ENCODE data around the gene TXNDC11. TPM values are rescaled to one million over a fixed set of nuclear protein-coding genes. Genes with fewer than 3 reads are reported as not detected.
"Not testable (repeated sequence)": the region's sequence is repeated elsewhere in the genome, so short reads cannot be mapped to it uniquely, and the experiment has no call there.

TXNDC11 gene, protein sequence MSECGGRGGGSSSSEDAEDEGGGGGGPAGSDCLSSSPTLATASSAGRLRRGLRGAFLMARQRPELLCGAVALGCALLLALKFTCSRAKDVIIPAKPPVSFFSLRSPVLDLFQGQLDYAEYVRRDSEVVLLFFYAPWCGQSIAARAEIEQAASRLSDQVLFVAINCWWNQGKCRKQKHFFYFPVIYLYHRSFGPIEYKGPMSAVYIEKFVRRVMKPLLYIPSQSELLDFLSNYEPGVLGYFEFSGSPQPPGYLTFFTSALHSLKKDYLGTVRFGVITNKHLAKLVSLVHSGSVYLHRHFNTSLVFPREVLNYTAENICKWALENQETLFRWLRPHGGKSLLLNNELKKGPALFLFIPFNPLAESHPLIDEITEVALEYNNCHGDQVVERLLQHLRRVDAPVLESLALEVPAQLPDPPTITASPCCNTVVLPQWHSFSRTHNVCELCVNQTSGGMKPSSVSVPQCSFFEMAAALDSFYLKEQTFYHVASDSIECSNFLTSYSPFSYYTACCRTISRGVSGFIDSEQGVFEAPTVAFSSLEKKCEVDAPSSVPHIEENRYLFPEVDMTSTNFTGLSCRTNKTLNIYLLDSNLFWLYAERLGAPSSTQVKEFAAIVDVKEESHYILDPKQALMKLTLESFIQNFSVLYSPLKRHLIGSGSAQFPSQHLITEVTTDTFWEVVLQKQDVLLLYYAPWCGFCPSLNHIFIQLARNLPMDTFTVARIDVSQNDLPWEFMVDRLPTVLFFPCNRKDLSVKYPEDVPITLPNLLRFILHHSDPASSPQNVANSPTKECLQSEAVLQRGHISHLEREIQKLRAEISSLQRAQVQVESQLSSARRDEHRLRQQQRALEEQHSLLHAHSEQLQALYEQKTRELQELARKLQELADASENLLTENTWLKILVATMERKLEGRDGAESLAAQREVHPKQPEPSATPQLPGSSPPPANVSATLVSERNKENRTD
- total RNA-seq: 100 to 1,000 TPM in 5 of 6 donors, 10 to 100 TPM in 1; 81.2 to 148 (median 117) TPM

- ATAC-seq (ENCODE audit: low FRiP score in 2 of 2) (peak; percentile 98 to 99), DNase-seq (peak; percentile 99 to 100)
- H3K27me3 ChIP-seq: no peaks in the 10 kb centered on the region
- peaks cover 34 to 46% (median 42%) of the 10 kb centered on the region in 4 donors for H3K4me1 ChIP-seq
- 0% methylated on average over 10 to 29 of the region's 96 CpGs for WGBS, 2 donors
- peak within 1 kb of the TSS; percentile 99 for H3K27ac ChIP-seq
- H3K36me3 ChIP-seq: peaks cover 0 to 10% (median 0%) of the 10 kb centered on the region in 4 donors
- no peaks in the 10 kb centered on the region for H3K9me3 ChIP-seq
- H3K4me3 ChIP-seq: peak within 1 kb of the TSS; percentile 78 to 93 (median 86)
- peak in 1 of 4 donors; percentile 92 for TF ChIP-seq EP300 (IDR thresholded peaks at IDR 0.05)
- peak; percentile 83 to 100 (median 99) for TF ChIP-seq POLR2A (IDR thresholded peaks at IDR 0.05)
- TF ChIP-seq POLR2AphosphoS5 (IDR thresholded peaks at IDR 0.05): peak; percentile 92 to 94
- peak in 1 of 6 experiments; percentile 20 for TF ChIP-seq CTCF (IDR thresholded peaks at IDR 0.05)
These were observed at the start of gene TXNDC11 for GRCh38 chr16:11742536-11743307. Gene TXNDC11 (minus strand): TSS chr16:11742857. CDS start chr16:11742730, 127 bp downstream.

DNA sequence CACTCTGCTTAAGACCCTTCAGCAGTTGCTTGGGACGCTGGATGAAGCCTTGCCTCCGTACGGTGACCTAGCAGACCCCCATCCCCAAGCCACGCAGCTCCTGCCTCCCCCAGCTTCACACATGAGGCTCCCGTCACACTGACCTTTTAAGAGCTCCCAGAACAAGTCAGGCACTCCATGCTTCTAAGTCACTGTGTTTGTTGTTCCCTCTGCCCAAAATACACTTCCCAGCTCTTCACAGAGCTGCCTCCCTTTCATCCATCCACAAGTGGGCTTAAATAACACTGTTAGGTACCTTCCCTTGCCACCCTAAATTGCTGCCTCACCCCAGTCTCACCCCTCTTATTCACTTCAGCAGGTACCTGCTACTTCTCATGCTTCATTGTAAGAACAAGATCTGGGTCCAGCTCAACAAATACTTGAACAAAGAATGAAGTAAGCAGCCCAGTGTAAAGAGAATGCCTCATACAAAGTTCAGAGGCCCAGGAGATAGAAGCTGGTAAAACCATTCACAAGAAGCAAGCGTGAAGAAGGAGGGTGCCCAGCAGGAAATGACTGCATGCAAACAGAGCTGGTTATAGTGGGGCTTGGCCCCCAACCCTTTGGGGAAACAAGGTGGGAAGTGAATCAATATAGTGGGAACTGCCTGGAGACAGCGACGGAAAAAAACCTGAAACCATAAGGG, 48.6 kb upstream of the TXNDC11 start:
- peak in 1 of 2 donors; percentile 48 for DNase-seq
- peak; percentile 35 to 86 for ATAC-seq (ENCODE audit: low FRiP score in 2 of 2)

GRCh38 chr16:11788914-11789313, 46.3 kb upstream of the TXNDC11 start:
- peaks cover 46 to 83% (median 68%) of the 10 kb centered on the region in 4 donors for H3K4me1 ChIP-seq
- TF ChIP-seq CTCF (IDR thresholded peaks at IDR 0.05): no peak
- TF ChIP-seq POLR2AphosphoS5 (IDR thresholded peaks at IDR 0.05): peak in 1 of 2 donors; percentile 25
- no peak for TF ChIP-seq POLR2A (IDR thresholded peaks at IDR 0.05)
- peak in 1 of 4 donors; percentile 20 for TF ChIP-seq EP300 (IDR thresholded peaks at IDR 0.05)
- ATAC-seq (ENCODE audit: low FRiP score in 2 of 2) (no peak), DNase-seq (no peak)
- no peaks in the 10 kb centered on the region for H3K9me3 ChIP-seq
- no peak overlapping the region for H3K4me3 ChIP-seq
- H3K27me3 ChIP-seq: no peaks in the 10 kb centered on the region
- peak overlapping the region in 3 of 4 donors; percentile 42 to 100 (median 91) for H3K27ac ChIP-seq
- WGBS, 2 donors: 76 to 84% methylated on average over 3 of the region's 3 CpGs
- H3K36me3 ChIP-seq: peaks cover 0 to 4% (median 0%) of the 10 kb centered on the region in 4 donors

More for the DNA sequence above, 48.6 kb upstream of the TXNDC11 start:
- H3K27me3 ChIP-seq: no peaks in the 10 kb centered on the region
- peak overlapping the region; percentile 55 to 100 (median 84) for H3K27ac ChIP-seq
- H3K9me3 ChIP-seq: no peaks in the 10 kb centered on the region
- H3K4me1 ChIP-seq: peaks cover 56 to 83% (median 75%) of the 10 kb centered on the region in 4 donors
- 66 to 76% methylated on average over 8 of the region's 8 CpGs for WGBS, 2 donors
- H3K4me3 ChIP-seq: no peak overlapping the region
- TF ChIP-seq POLR2AphosphoS5 (IDR thresholded peaks at IDR 0.05): peak; percentile 43 to 49
- TF ChIP-seq EP300 (IDR thresholded peaks at IDR 0.05): peak in 1 of 4 donors; percentile 57
- TF ChIP-seq CTCF (IDR thresholded peaks at IDR 0.05): no peak
- TF ChIP-seq POLR2A (IDR thresholded peaks at IDR 0.05): peak in 1 of 4 donors; percentile 34
- peaks cover 0 to 16% (median 0%) of the 10 kb centered on the region in 4 donors for H3K36me3 ChIP-seq

GRCh38 chr16:11784980-11785599, 42.4 kb upstream of the TXNDC11 start:
- not testable (repeated sequence) for ATAC-seq (ENCODE audit: low FRiP score in 2 of 2); DNase-seq; H3K27me3 ChIP-seq; H3K9me3 ChIP-seq; H3K4me3 ChIP-seq
- peaks cover 0 to 10% (median 0%) of the 10 kb centered on the region in 4 donors for H3K36me3 ChIP-seq
- 82 to 87% methylated on average over 13 of the region's 13 CpGs for WGBS, 2 donors
- peak overlapping the region in 3 of 4 donors; percentile 90 to 93 (median 91) for H3K27ac ChIP-seq
- H3K4me1 ChIP-seq: peaks cover 54 to 79% (median 66%) of the 10 kb centered on the region in 4 donors

- ATAC-seq (ENCODE audit: low FRiP score in 2 of 2); H3K4me3 ChIP-seq; H3K27me3 ChIP-seq; H3K9me3 ChIP-seq; DNase-seq: not testable (repeated sequence)
- Histone ChIP-seq H3K4me1 (peaks cover 51 to 75% (median 63%) of the 10 kb centered on the region in 4 donors), H3K27ac (peak overlapping the region; percentile 87 to 93 (median 90)), H3K36me3 (peaks cover 0 to 10% (median 2%) of the 10 kb centered on the region in 4 donors)
- WGBS, 2 donors: 89 to 95% methylated on average over 6 of the region's 6 CpGs
These were observed 41.7 kb upstream of the TXNDC11 start for GRCh38 chr16:11784381-11784780.

Data from upper lobe of left lung (tissue), 6 donors.